ENCODE results near the gene CTSZ.

- no peak for TF ChIP-seq CTCF (IDR thresholded peaks at IDR 0.05 in 2 of 3, conservative IDR thresholded peaks at IDR 0.05 in 1 of 3; ENCODE audit: control insufficient read depth in 2 of 3, extremely low read depth in 1 of 3, insufficient read depth in 1 of 3, low read depth in 3 of 3, low read length in 3 of 3)
- no peak for TF ChIP-seq USF1 (IDR thresholded peaks at IDR 0.05; ENCODE audit: borderline replicate concordance, extremely low read length, insufficient read depth, low read depth, low read length)
- no peak for TF ChIP-seq MXI1 (IDR thresholded peaks at IDR 0.05; ENCODE audit: low read depth, low read length)
These were observed 39.2 kb downstream of the CTSZ start for GRCh38 chr20:58967652-58968429.

All from GM12878 (cell line).